Hepatocyte (in vitro differentiated cells): ENCODE measurements around the gene SLC6A11. TPM values are rescaled to one million over a fixed set of nuclear protein-coding genes. Genes with fewer than 3 reads are reported as not detected.

ENCODE experiments used
- DNase-seq: peaks from one replicate; pipeline ENCODE4 v3.0.0-alpha.2; 2016; ENCODE audit warnings: low spot score
- H2AFZ ChIP-seq: fragments of 200-600 bp; sonication (generic); 2 replicates; pipeline ENCODE4 v1.6.0; 2016; ENCODE audit warnings: antibody characterized with exemption, mild to moderate bottlenecking
- H3K27ac ChIP-seq: fragments of 200-600 bp; sonication (generic); 2 replicates; pipeline ENCODE4 v1.5.1; 2016; ENCODE audit warnings: mild to moderate bottlenecking
- H3K27me3 ChIP-seq: fragments of 200-600 bp; sonication (generic); 2 replicates; pipeline ENCODE4 v1.6.1; 2016
- H3K36me3 ChIP-seq: fragments of 200-600 bp; sonication (generic); replicated peaks from 2 replicates; pipeline ENCODE4 v1.5.1; 2016; ENCODE audit warnings: low read depth; ENCODE audit not compliant: insufficient read depth
- H3K4me1 ChIP-seq: fragments of 200-600 bp; sonication (generic); 2 replicates; pipeline ENCODE4 v1.5.1; 2016; ENCODE audit warnings: mild to moderate bottlenecking, moderate library complexity; ENCODE audit not compliant: insufficient read depth
- H3K4me2 ChIP-seq: fragments of 200-600 bp; sonication (generic); 2 replicates; pipeline ENCODE4 v1.6.0; 2016
- H3K4me3 ChIP-seq: fragments of 200-600 bp; sonication (generic); 2 replicates; pipeline ENCODE4 v1.5.1; 2016; ENCODE audit warnings: mild to moderate bottlenecking
- H3K79me2 ChIP-seq: fragments of 200-600 bp; sonication (generic); 2 replicates; pipeline ENCODE4 v1.6.0; 2017; ENCODE audit warnings: mild to moderate bottlenecking
- H3K9me2 ChIP-seq: fragments of 200-600 bp; sonication (generic); replicated peaks from 2 replicates; pipeline ENCODE4 v1.6.0; 2017; ENCODE audit warnings: mild to moderate bottlenecking; ENCODE audit not compliant: insufficient read depth
- H3K9me3 ChIP-seq: fragments of 200-600 bp; sonication (generic); 2 replicates; pipeline ENCODE4 v1.5.1; 2016; ENCODE audit warnings: low read depth, mild to moderate bottlenecking
- H4K20me1 ChIP-seq: fragments of 200-600 bp; sonication (generic); 2 replicates; pipeline ENCODE4 v1.6.0; 2016; ENCODE audit warnings: mild to moderate bottlenecking; ENCODE audit not compliant: insufficient read depth, poor library complexity, severe bottlenecking
- CTCF ChIP-seq: fragments of 200-600 bp; sonication (generic); IDR thresholded peaks from 2 replicates; pipeline ENCODE4 v1.5.1; 2016; ENCODE audit warnings: antibody characterized with exemption, mild to moderate bottlenecking; ENCODE audit not compliant: poor library complexity
- EZH2 ChIP-seq: fragments of 200-600 bp; sonication (generic); IDR thresholded peaks from 2 replicates; pipeline ENCODE4 v1.6.1; 2016; ENCODE audit warnings: antibody characterized with exemption, mild to moderate bottlenecking, borderline replicate concordance
- EZH2phosphoT487 ChIP-seq: fragments of 200-600 bp; sonication (generic); IDR thresholded peaks from one replicate; pipeline ENCODE4 v1.6.1; 2018; ENCODE audit warnings: antibody characterized with exemption, mild to moderate bottlenecking, low read depth, moderate library complexity; ENCODE audit not compliant: unreplicated experiment, severe bottlenecking
- WGBS: methylation state at CpG from one replicate; pipeline ENCODE4 v1.1.6; 2016; ENCODE audit warnings: low lambda C conversion rate; ENCODE audit errors: missing lambda C conversion rate; 5-methylcytosine and 5-hydroxymethylcytosine counted together
- polyA plus RNA-seq: library from polyadenylated mRNA; unstranded; fragments of >200 nt; fragmentation: Nextera tagmentation; extraction: Ambion mirVana; gene quantifications from 2 replicates; pipeline ENCODE4 v1.2.1, GENCODE V29; 2016
- total RNA-seq: library from RNA; depleted of rRNA; stranded (reverse); fragments of >200 nt; gene quantifications from 2 replicates; pipeline ENCODE4 v1.2.3, GENCODE V29; 2014

SLC6A11 gene
- total and polyA plus RNA-seq, 2 experiments from 2014 or later = 1.5 to 1.7 TPM

GRCh38 chr3:10804183-10804648 lies 11.8 kb upstream of the SLC6A11 start:
- peak; percentile 52 for DNase-seq
- Histone ChIP-seq H3K9me3 (no peaks in the 10 kb centered on the region), H3K79me2 (no peaks in the 10 kb centered on the region), H3K9me2 (no peaks in the 10 kb centered on the region), H3K27me3 (peaks cover 13% of the 10 kb centered on the region), H3K27ac (peak overlapping the region; percentile 75), H3K4me3 (no peak overlapping the region), H3K36me3 (no peaks in the 10 kb centered on the region), H4K20me1 (no peaks in the 10 kb centered on the region), H2AFZ (no peak overlapping the region), H3K4me1 (peaks cover 12% of the 10 kb centered on the region), H3K4me2 (no peak overlapping the region)
- TF ChIP-seq EZH2phosphoT487 (no peak), EZH2 (no peak), CTCF (no peak)
- WGBS = 31% methylated on average over 2 of the region's 2 CpGs

- no peaks in the 10 kb centered on the region for H3K27me3 ChIP-seq
- H4K20me1 ChIP-seq = no peaks in the 10 kb centered on the region
- no peaks in the 10 kb centered on the region for H3K9me3 ChIP-seq
- no peaks in the 10 kb centered on the region for H3K9me2 ChIP-seq
- H2AFZ ChIP-seq = no peak overlapping the region
- no peak for DNase-seq
- TF ChIP-seq EZH2phosphoT487 = no peak
- no peak for TF ChIP-seq CTCF
- TF ChIP-seq EZH2 = no peak
- no peaks in the 10 kb centered on the region for H3K36me3 ChIP-seq
- no peak overlapping the region for H3K4me3 ChIP-seq
- WGBS = 79% methylated on average over 4 of the region's 4 CpGs
- peaks cover 12% of the 10 kb centered on the region for H3K4me1 ChIP-seq
- H3K4me2 ChIP-seq = no peak overlapping the region
- H3K27ac ChIP-seq = no peak overlapping the region
- H3K79me2 ChIP-seq = no peaks in the 10 kb centered on the region
Measured at GRCh38 chr3:10806006-10806405, 10.0 kb upstream of the SLC6A11 start.

GRCh38 chr3:10808130-10808735 lies 7.8 kb upstream of the SLC6A11 start:
- peaks cover 12% of the 10 kb centered on the region for H3K4me1 ChIP-seq
- H4K20me1 ChIP-seq = no peaks in the 10 kb centered on the region
- 58% methylated on average over 1 of the region's 1 CpG for WGBS
- no peaks in the 10 kb centered on the region for H3K36me3 ChIP-seq
- H3K27ac ChIP-seq = no peak overlapping the region
- no peaks in the 10 kb centered on the region for H3K9me3 ChIP-seq
- H3K9me2 ChIP-seq = no peaks in the 10 kb centered on the region
- no peak for DNase-seq
- no peak overlapping the region for H2AFZ ChIP-seq
- TF ChIP-seq CTCF (no peak), EZH2 (no peak), EZH2phosphoT487 (no peak)
- no peak overlapping the region for H3K4me3 ChIP-seq
- H3K79me2 ChIP-seq = no peaks in the 10 kb centered on the region
- H3K27me3 ChIP-seq = no peaks in the 10 kb centered on the region
- no peak overlapping the region for H3K4me2 ChIP-seq

- Histone ChIP-seq H3K9me3 (no peaks in the 10 kb centered on the region), H3K27me3 (no peaks in the 10 kb centered on the region), H3K4me1 (peaks cover 8% of the 10 kb centered on the region), H3K79me2 (no peaks in the 10 kb centered on the region), H2AFZ (no peak overlapping the region), H3K4me2 (no peak overlapping the region), H3K36me3 (no peaks in the 10 kb centered on the region), H3K9me2 (no peaks in the 10 kb centered on the region), H3K4me3 (no peak overlapping the region), H4K20me1 (no peaks in the 10 kb centered on the region), H3K27ac (no peak overlapping the region)
- no peak for DNase-seq
- no peak for TF ChIP-seq EZH2phosphoT487
- 88% methylated on average over 2 of the region's 2 CpGs for WGBS
Measured at GRCh38 chr3:10808974-10809373, 7.1 kb upstream of the SLC6A11 start.
